Stimulated activated CD8-positive, alpha-beta memory T cell treated with anti-CD3 and anti-CD28 coated beads, Interleukin-7, amount 100 ng/mL, for 48 hours (primary cell): ENCODE data around the gene MRTFA.
A peak's percentile ranks its signal among the peaks of the same experiment; 100 is the strongest.
"Not testable (repeated sequence)": the region's sequence is repeated elsewhere in the genome, so short reads cannot be mapped to it uniquely, and the experiment has no call there.

Experiments used
- DNase-seq, 2 donors: peaks; one replicate each; pipeline ENCODE4 v3.0.0-alpha.2; 2020; ENCODE audit warnings: low read depth in 1 of 2; ENCODE audit errors: extremely low read depth in 1 of 2

The MRTFA gene

GRCh38 chr22:40636380-40637182, at the start of gene MRTFA:
Gene MRTFA, minus strand, starts transcription at chr22:40636719.
- peak; percentile 100 for DNase-seq

DNA sequence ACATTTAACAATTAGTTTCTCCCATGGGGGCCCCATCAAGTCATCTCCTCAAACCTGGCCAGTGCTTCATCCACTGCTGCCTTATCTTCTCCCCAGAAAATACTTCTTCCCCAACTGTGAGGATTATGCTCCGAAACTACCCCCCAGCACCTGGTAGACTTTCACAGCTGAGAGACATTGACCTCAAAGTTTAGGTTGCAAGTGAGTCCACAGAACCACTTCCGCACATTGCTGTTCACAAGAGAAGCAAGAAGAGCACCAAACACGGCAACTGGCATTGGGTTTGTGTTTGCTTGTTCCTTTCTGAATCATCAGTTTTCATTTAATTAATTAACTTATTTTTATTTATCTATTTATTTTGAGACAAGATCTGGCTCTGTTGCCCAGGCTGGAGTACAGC, 48.9 kb upstream of the MRTFA start:
- no peak for DNase-seq

DNA sequence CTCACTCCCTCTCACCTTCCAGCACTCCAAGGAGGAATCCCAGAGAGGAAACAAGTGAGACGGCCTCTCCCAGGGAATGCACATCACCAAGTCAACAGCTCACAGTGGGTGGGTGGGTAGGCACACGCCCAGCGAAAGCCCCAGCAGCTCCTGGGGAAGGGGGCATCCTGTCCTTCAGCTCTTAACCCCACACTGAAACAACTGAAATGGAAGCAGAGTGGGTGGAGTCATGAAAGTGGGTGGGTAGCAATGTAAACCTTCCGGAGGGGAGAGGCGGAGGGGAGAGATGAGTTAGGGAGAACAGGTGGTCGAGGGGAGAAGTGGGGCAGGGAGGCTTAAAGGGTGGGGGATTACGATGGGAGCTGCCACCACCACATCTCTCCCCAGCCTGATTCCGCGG, 48.2 kb upstream of the MRTFA start:
- DNase-seq: no peak

- no peak for DNase-seq
Observed at GRCh38 chr22:40681451-40681850, 44.9 kb upstream of the MRTFA start.

DNA sequence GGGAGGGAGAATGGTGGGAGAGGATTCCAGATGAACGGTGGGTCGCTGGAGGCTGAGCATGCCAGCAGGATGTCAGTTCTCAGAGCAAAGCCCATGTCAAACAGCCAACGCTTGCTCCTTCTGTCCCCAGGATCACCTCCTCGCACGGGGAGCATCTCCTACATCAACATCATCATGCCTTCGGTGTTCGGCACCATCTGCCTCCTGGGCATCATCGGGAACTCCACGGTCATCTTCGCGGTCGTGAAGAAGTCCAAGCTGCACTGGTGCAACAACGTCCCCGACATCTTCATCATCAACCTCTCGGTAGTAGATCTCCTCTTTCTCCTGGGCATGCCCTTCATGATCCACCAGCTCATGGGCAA, 44.3 kb upstream of the MRTFA start:
- no peak for DNase-seq

DNA sequence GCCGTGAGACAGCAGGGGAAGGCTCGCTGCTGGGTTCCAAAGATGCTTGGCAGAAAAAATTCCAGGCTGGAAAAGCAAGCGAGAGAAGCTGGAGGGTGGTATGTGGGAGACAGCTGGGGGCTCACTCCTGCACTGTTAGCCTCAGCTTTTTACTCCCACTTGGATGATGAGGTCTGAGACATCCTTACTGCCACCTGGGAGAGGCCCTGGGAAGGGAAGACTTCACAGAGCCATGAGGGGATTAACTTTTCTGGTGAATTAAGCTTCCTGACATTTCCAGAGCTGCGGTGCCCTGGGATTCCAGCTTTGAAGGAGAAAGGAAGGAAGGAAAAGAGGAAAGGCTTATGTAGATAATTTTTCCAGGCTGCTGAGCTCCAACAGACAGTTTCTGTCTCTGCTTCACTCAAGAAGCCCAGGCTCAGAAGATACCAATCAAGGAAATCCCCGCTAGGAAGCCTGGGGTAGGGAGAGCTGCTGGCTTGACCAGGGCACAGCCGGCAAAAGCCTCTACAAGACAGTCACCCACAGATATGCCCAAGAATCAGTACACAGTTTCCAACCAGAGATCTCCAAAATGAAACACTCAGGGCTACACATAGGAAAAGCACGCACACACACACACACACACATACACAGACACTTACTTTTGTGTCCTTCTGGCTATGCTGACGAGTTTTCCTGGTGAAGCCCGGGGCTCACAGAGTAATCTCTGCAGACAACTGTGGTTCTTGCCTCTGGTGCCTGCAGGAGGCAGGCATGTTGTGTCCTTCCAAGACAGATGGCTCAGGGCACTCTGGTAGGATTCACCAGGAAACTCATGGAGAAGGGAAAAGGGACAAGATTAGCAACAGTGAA, 43.7 kb upstream of the MRTFA start:
- no peak for DNase-seq

DNA sequence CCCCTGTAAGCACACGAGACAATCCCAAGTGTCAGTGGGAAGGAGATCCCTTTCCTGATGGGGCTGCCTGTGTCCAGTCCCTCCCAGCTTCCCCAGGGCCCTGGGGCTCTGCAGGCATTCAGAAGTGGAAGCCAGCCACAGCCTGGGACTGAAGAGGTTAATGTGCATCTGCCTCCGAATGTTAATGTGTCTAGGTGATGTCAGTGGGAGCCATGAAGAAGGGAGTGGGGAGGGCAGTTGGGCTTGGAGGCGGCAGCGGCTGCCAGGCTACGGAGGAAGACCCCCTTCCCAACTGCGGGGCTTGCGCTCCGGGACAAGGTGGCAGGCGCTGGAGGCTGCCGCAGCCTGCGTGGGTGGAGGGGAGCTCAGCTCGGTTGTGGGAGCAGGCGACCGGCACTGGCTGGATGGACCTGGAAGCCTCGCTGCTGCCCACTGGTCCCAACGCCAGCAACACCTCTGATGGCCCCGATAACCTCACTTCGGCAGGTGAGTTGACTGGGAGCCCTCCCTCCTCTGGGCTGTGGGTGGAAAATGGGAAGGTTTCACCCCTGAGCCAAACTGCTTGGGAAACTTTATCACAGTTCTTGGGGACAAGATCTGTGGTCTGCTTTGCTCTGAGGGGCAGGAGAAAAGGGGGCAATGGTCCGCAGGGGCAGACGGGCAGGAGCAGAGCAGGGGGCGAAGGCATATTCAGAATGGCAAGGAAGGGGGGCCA, 42.9 kb upstream of the MRTFA start, which contains the start of gene MCHR1:
TSS of gene MCHR1 (plus strand) at position 236 of the 715 bp plus-strand sequence. CDS start at position 405, 169 bp downstream.
- no peak for DNase-seq

- DNase-seq: no peak
Observed at GRCh38 chr22:40678493-40679248, 42.2 kb upstream of the MRTFA start.

DNA sequence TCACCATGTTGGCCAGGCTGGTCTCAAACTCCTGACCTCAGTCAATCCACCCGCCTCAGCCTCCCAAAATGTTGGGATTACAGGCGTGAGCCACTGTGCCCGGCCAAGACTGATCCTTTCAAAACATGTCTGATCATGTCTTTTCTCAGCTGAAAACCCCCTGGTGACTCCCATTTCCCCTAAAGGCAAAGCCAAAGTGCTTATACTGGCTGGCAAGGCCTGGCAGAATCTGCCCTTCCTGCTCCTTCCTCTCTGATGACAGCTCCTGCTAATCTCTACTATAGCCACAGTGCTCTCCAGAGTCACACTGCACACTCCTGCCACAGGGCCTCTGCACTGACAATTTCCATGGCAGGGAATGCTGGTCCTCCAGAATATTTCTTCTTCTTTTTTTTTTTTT, 40.1 kb upstream of the MRTFA start:
- no peak for DNase-seq

DNA sequence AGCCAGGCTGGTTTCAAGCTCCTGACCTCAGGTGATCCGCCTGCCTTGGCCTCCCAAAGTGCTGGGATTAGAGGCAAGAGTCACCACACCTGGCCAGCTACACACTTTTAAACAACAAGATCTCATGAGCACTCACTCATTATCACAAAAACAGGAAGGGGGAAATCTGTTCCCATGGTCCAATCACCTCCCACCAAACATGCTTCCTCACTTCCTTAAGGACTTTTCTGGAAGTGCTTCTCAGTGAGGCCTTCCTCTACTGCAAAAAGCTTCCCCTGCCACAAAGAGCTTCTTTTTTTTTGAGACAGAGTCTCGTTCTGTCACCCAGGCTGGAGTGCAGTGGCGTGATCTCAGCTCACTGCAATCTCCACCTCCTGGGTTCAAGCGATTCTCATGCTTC, 39.6 kb upstream of the MRTFA start:
- not testable (repeated sequence) for DNase-seq

DNA sequence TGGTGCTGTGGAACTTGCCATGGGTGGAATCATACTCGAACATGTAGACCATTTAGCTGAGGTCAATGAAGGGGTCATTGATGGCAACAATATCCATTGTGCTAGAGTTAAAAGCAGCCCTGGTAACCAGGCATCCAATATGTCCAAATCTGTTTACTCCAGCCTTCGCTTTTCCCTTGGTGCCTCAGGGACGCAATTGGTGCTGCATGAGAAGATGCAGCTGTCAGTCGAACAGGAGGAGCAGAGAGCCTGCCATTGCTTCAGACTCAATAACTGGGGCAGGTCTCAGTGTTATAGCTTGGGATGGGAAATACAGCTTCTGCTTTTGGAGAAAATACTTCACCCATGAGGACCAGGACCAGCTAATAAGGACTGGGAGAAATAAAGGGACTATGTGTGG, 37.8 kb upstream of the MRTFA start:
- no peak for DNase-seq

DNA sequence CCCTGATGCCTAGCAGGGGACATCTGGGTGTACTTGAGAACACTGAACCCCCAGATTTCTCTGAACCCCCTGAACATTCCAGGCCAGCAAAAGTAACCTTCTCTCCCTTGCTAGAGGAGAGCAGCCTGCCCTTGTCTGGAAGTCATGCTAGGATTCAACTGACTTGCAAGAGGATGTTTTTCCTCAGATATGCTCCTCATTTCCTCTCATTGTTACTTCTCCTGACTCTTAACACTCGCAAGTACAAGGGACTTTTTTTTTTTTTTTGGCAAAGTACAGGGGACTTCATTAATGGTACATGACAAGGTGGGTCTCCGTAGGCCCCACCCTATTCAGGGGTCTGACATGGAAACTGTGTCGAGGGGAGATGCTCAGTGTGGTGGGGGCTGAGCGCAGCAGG, 36.5 kb upstream of the MRTFA start:
- DNase-seq: no peak

- no peak for DNase-seq
Observed at GRCh38 chr22:40671796-40672360, 35.4 kb upstream of the MRTFA start.

- DNase-seq: no peak
Observed at GRCh38 chr22:40671369-40671768, 34.9 kb upstream of the MRTFA start.

- DNase-seq: no peak
Observed at GRCh38 chr22:40670058-40670457, 33.5 kb upstream of the MRTFA start.

- peak in 1 of 2 donors; percentile 15 for DNase-seq
Observed at GRCh38 chr22:40668611-40669411, 32.3 kb upstream of the MRTFA start.

DNA sequence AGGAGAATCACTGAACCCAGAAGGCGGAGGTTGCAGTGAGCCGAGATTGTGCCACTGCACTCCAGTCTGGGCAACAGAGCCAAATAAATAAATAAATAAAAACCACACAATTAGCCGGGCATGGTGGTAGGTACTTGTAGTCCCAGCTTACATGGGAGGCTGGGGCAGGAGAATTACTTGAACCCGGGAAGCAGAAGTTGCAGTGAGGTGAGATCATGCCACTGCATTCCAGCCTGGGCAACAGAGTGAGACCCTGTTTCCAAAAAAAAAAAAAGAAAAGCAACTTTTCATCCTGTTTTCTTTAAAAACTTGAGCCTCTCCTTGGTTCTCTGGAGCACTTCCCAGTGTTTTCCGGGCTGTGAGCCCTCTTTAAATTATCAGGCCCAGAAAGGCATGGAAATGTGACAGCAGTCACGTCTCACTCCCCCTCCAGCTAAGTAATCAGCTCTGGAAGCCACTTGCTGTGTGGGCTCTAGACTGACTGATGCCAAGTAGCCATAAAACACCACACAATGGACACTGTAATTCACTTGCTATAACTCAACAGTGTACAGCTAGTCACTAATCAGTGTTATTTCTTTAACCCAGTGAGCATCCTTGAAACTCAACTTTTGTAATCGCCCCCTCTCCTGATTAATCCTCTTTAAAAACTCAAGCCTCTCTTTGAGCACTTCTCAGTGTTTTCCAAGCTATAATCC, 29.8 kb upstream of the MRTFA start:
- no peak for DNase-seq

GRCh38 chr22:40665312-40665711, 28.8 kb upstream of the MRTFA start:
- DNase-seq: no peak

- no peak for DNase-seq
Observed at GRCh38 chr22:40661671-40662070, 25.2 kb upstream of the MRTFA start.
